NCI-H82 treated with DMSO at 0.1 percent for 48 hours (cell line): ENCODE results near the gene TLE5.
"Not testable (repeated sequence)": the region's sequence is repeated elsewhere in the genome, so short reads cannot be mapped to it uniquely, and the experiment has no call there.

Source experiments
- DNase-seq: peaks from one replicate; lab custom pipeline; 2025; ENCODE audit not compliant: unreplicated experiment; lab: John Stamatoyannopoulos, UW

The TLE5 gene

DNA sequence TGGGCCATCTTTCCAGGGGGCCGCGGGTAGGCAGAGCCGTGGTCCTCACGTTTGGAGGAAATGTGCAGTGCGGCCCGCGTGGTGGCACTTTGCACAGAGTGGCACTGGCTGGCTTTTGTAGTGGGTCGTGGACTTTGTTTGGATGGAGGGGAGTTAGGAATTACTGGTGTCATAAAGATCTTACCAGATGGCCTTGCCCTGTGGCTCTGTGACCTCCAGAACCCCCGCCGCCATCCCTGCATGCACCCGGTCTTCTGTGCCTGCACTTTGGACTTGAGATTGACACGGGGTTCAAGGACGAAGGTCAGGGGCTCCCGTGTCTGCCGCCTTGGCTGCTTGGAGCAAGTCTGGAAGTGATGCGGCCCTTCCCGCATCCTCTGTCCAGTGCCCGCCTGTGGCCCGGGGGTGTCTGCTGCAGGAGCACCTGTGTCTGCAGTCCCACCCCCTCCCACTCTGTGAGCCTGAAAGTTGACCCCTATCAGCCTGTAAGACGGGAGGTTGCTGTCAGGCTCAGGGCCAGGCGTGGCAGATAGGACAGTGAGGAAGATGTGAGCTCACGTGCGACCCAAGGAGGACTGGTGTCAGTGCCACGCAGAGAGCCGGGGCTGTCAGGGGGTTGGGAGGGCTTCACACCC is 34.1 kb upstream of the TLE5 start:
- DNase-seq = no peak

DNA sequence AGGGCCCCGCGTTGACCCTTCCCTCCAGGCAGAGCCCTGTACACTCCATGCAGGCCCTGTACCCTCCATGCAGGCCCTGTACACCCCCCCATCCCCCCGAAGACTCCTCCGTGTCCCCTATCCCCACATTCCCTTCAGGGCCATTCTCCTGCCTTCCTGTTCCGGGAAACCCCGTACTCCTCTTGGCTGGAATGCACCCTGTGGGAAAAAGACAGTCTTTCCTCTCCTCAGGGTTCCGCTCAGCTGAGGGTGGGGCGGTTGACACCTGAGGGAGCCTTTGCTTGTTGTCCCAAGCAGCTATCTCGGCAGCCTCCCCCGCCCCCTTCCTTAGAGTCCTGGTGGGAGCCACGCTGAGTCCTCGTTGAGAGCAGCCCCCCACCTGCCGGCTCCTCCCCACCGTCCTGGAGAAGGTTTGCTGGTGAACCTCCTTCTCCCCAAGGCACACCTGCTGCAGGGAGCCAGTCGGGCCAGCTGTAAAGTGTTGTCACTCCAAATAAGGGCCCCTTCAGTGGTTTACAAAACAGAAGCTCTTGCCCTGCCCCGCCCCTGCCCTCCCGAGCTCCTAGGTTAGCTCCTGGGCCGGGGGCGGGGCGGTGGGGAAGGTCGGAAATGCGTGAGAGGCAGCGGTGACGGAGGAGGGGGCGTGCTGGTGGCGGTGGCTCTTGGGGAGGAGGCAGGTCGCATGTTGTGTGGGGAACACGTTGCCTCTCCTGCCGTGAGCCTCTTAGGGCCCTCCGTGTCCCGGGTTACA is 33.3 kb upstream of the TLE5 start:
- no peak for DNase-seq

DNA sequence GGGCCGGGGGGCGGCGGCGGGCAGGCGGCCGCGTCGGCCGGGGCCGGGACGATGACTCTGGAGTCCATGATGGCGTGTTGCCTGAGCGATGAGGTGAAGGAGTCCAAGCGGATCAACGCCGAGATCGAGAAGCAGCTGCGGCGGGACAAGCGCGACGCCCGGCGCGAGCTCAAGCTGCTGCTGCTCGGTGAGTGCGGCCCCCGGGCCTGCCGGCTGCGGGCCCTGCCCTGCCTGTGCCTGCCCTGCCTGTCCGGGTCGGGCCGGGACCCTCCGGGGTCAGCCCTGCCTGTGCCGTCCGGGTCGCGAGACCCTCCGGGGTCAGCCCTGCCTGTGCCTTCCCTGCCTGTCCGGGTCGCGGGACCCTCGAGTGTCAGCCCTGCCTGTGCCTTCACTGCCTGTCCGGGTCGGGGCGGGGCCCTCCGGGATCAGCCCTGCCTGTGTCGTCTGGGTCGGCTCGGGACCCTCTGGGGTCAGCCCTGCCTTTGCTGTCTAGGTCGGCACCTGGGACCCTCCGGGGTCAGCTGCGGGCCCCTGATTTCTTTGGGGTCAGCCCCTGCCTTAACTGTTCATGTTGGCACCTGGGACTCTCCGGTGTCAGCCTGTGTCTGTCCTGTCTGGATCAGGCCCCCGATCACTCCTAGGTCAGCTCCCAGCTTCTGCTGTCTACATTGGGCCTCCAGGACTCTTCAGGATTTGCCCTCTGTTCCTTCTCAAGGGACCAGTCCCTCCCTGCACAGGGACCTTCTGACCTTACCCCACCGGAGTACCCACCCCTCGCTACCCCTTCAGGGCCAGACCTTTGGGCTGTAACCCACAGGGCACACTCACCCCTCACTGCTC is 32.5 kb upstream of the TLE5 start:
- no peak for DNase-seq

DNA sequence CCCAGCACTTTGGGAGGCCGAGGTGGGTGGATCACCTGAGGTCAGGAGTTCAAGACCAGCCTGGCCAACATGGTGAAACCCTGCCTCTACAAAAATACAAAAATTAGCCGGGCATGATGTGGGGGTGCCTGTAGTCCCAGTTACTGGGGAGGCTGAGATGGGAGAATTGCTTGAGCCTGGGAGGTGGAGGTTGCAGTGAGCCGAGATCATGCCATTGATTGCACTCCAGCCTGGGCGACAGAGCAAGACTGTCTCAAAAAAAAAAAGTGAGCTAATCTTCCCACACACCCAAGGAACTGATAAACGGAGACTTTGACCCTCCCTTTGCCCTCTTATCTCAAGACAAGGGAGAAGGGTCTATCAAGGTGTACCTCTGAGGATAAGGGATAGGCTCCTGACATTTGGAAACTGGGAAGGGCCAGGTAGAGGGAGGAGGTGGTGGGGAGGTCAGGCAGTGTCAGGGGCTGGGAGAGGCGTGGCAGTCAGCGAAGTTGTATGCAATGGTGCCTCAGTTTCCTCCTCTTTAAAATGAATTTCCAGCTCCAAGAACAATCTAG is 27.1 kb upstream of the TLE5 start:
- not testable (repeated sequence) for DNase-seq

DNA sequence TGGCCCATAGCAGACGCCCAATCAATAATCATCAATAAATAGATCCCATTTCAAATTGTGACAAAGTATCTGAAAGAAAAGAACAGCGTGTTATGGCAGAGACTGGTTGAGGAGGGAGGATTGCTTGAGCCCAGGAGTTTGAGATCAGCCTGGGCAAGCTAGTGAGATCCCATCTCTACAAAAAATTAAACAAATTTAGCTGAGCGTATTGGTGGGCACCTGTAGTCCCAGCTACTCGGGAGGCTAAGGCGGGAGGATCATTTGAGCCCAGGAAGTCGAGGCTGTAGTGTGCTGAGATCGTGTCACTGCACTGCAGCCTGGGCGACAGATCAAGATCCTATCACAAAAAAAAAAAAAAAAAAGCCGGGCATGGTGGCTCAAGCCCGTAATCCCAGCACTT is 25.5 kb upstream of the TLE5 start:
- DNase-seq = no peak

DNA sequence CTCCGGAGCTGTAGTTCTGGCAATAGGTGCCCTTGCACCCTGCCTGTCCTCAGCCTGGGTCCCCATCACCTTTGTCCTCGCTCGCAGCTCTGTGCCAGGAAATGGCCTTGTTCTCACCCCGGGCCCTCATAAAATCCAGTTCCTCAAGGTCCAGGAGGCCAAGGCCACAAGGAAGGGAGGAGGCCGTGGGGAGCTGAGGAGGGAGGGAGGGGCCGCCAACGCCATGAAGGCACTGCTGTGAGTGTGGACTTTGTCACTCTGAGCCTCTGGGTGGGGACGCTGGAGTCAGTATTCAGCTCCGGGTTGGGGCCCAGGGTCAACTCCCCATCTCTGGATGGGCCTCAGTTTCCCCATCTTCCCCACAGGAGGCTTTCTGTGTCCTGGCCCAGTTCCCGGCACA is 22.6 kb upstream of the TLE5 start:
- no peak for DNase-seq

DNA sequence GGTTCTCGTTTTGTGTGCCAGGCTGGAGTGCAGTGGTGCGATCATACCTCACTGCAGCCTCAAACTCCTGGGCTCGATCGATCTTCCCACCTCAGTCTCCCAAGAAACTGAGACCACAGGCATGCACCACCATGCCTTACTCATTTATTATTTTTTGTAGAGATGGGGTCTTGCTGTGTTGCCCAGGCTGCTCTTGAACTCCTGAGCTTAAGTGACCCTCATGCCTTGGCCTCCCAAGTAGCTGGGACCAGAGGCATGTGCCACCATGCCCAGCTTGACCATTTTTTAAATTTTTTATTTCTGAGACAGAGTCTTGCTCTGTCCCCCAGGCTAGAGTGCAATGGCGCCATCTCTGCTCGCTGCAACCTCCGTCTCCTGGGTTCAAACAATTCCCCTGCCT is 21.7 kb upstream of the TLE5 start:
- no peak for DNase-seq

DNA sequence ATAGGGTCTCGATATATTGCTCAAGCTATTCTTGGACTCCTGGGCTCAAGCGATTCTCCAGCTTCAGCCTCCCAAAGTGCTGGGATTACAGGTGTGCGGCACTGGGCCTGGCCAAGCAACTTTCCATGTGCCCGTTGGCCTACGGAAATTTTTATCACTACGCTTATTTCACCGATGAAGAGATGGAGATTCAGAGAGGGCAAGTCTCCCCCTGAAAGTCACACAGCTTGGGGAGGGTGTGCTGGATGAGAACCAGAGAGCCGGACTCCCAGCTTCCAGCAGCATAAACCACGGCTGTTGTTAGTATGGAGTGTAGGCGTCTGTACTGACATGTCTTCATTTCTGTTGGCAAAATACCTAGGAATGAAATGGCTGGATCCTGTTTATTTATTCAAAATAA is 20.0 kb upstream of the TLE5 start:
- DNase-seq = no peak

DNA sequence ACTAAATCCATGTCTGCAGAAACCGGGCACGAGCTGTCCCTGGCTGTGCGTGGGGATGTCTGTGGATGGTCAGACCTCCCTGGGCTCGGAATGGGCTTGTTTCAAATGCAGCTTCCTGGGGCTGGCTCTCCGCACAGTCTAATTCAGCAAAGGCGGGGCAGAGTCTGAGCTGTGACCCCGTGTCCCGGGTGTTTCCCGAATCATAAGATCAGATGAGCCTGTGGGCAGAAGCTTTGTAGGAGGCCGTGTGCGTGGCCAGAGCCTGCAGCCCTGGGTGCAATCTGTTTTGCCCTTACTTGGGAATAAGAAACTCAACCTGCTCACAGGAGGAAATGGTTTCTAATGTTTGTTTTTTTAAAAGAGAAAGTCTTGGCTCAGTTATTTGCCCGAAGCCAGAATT is 18.0 kb upstream of the TLE5 start:
- no peak for DNase-seq

DNA sequence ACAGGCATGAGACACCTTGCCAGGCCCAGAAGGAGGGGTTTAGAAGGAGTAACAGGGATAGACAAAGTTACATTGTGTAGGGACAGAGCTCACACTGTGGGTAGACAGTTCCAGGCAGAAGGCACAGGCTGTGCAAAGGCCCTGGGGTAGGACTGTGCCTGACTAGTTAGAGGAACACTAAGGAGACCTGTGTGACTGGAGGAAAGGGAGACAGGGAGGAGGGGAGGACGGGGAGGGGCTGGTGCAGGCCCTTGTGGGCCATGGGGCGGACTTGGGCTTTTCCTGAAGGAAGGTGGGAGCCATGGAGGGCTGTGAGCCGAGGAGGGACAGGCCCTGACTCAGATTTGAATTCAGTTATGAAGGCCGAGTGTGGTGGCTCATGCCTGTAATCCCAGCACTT is 17.3 kb upstream of the TLE5 start:
- no peak for DNase-seq

DNA sequence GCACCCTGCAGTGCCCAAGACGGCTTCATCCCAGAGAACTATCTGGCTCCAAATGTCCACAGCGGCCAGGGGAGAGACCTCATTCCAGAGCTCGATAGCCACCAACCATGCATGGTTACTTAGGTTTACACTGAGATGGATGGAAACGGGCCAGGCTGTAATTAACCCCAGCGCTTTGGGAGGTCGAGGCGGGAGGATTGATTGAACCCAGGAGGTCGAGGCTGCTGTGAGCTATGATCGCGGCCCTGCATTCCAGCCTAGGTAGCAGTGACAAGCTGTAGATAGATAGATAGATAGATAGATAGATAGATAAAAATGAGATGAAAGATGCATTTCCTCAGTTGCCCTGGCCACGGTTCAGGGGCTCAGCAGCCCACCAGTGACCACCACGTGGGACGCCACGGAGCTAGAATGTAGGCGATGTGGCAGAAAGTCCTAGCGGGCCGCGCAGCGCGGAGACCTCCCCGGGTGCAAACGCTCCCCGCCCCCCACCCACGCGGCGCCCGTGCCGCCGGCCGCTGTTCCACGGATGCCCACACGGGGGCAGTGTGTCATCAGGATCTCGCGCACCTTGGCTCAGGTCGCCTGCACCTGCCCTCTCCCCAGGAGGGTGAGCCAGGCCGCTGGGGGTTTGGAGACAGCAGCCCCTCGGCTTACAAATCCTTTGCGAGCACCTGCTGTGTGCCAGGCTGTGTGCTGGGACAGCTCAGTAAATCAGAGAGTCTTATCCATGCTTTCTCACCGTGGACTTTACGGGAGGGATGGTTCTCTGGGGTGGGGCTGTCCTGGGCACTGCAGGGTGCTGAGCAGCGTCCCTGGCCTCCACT is 13.5 kb upstream of the TLE5 start:
- no peak for DNase-seq

DNA sequence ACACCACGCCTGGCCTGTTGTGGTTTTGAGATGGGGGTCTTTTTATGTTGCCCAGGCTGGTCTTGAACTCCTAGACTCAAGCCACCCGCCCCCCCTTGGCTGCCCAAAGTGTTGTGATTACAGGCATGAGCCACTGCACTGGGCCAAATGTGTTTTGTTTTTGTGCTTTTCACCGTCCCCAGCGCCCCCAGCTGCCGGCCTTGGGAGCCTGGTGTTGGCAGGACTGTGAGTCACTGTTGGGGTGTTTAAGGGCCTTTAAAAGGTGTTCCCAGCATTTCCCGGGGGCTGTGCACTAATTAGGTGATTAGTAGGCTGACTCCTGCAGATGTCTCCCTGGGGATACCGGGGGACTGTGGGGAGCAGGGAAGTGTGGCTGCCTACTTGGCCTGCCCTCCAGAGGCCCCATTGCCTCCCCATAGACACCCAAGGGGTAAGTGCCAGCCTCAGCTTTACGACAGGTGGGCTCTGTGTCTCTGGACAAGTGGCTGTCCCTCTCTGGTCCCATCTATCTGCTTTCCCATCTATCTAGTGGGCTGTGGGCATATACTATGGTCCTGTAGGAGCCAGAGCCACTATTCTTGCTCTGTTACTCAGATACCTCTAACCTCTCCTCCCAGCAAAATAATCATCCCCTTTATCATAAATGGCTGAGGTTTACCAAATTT is 11.8 kb upstream of the TLE5 start:
- no peak for DNase-seq

DNA sequence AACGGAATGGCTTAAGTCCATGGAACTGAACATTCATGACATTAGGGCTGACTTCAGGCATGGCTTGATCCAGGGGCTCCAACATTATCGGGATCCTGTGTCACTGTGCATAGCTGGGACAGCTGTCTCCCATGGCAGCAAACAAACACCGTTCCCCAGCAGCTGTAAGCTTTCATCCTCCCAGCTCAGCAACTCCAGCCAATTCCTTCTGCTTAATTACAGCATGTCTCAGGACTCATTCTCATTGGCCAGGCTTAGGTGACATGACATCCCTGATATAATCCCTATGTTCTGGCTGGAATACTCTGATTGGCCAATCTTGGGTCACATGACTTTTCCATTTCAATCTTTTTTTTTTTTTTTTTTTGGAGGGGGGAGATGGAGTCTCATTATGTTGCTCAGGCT is 10.9 kb upstream of the TLE5 start:
- peak; percentile 97 for DNase-seq

DNA sequence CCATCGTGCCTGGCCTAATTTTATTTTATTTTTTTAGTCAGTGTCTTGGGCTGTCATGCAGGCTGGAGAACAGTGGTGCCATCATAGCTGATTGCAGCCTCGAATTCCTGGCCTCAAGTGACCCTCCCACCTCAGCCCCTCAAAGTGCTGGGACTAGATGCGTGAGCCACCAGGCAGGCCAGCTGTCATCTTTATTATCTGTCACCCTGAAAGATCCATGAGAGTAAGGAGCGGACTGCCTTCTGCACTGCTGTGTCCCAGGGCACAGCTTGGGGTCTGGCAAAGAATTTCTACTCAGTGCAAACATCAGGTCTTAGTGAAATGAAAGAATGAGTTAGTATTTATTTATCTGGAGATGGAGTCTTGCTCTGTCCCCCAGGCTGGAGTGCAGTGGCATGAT is 9.5 kb upstream of the TLE5 start:
- DNase-seq = peak; percentile 42

DNA sequence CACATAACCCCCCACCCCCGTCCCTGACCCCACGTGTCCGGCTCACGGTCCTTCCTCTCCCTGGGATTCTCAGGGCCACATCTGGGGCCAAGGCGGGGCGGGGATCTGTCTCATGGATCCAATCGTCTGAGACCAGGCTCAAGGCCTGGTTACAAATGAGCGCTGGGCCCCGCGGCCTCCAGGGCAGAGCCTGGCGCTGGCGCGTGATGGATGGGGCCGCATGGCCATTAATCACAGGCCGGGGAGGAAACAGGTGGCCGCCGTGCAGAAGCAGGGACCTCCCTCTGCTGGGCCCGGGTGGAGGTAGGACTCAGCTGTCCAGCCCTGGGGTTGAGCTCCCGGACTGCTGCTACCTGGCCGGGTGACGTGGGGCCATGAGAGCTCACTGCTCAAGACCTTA is 5.8 kb upstream of the TLE5 start:
- peak; percentile 41 for DNase-seq

DNA sequence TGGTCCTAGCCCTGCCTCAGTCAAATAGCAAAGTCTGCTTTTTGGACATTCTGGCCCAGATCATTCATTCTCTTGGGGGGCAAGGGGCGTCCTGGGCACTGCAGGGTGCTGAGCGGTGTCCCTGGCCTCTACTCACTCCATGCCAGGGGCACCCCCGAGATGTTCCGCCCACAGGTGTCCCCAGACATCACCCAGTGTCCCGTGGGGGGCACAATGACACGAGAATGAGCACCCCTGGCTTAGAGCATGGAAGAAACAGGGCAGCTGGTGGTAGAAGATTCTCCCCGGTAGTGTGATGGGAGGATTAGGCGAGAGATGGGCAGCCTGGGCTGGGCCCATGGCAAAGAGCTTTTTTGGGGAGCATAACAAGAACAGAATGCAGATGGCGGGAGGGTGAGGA is 5.3 kb upstream of the TLE5 start:
- no peak for DNase-seq

DNA sequence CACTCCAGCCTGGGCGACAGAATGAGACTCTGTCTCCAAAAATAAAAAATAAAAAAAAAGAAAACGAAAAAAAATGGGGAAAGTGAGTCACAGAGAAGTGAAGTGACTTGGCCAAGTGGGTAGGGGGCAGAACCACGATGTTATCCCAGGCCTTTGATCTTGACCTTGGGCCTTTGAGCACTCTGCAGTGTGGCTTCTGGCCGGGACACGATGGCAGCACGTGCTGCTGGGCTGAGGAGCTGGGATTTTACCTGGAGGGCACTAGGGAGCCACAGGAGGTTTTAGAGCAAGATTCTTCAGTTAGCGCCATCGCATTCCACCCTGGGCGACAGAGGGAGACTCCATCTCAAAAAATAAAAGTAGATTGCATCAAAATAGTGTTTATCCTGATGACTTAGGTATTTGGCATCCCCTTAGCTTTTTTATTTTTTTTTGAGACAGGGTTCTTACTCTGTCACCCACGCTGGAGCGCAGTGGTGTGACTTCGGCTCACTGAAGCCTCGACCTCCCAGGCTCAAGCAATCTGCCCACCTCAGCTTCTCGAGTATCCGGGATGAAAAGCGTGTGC is 4.3 kb upstream of the TLE5 start:
- DNase-seq = no peak

DNA sequence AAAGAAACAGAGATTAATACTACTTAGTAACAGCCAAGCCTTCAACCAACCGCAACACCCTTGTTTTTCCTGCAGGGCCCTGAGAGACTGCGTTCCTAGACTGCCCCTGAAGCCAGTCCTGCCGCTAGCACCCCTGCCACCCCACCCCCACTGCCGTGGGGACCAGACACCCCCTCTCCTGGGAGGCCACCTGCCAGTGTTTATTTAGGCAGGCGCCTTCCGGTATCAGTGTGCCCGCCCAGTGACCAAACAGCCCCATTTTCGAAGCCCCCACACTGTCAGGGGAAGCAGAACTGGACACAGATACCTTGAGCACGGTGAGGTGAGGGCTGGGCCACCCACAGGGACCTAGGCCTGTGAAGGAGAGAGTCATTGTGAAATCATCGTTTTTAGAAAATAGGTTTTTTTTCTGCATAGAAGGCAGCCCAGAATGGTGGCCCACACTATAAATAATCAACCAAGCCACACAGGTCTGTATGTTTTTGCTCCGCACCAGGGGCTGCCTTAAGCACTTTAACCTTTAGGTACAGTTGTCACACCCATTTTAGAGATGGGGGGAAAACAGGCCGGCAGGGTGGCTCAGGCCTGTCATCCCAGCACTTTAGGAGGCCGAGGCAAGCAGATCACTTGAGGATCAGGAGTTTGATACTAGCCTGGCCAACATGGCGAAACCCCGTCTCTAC is 3.5 kb upstream of the TLE5 start:
- no peak for DNase-seq

DNA sequence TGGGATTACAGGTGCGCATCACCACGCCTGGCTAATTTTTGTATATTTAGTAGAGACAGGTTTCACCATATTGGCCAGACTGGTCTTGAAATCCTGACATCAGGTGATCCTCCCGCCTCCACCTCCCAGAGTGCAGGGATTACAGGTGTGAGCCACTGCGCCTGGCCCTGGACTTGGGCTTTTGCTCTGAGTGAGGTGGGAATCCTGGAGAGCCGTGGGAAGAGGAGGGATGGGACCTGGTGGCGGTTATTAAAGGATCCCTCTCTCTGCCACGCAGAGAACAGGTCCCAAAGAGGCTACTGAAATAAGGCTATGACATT is 1.7 kb upstream of the TLE5 start:
- DNase-seq = no peak
